Measurements from ENCODE around the gene FAM20A. TPM values are rescaled to one million over a fixed set of nuclear protein-coding genes. Genes with fewer than 3 reads are reported as not detected.

The FAM20A gene
- total RNA-seq, 1 experiment from 2014 or later: 0.34 TPM

DNA sequence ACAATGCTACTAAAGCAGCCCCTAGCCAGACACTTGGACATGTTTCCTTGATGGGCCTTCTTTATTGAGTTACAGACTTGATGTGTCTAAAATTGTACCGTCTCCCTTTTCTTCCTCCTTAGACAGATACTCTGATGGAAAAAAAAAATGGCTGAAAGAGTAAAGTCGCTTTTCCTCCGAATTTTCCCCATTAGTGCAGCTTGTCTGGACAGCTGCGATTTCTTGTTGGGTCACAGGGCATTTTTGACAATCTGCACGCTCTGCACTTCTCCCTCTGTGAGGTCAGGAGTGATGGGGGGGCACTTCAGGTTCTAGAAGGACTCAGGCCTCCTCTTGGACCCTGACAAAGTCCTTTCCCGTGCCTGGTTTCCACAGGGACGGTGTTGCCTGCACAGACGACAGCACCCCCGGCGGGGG, 89.9 kb downstream of the FAM20A start:
- BruUV-seq (replicated peaks): no TSS peak
- peak overlapping the region; percentile 77 for H3K4me3 ChIP-seq (ENCODE audit: low read depth, low read length)
- no peaks in the 10 kb centered on the region for H3K36me3 ChIP-seq (ENCODE audit: control insufficient read depth, insufficient read depth, low read length)
- Mint-ChIP-seq H3K27ac (ENCODE audit: unreplicated experiment) (peak overlapping the region; percentile 97), H3K4me3 (ENCODE audit: unreplicated experiment) (peak overlapping the region; percentile 93), H3K9me3 (ENCODE audit: unreplicated experiment) (no peaks in the 10 kb centered on the region), H3K4me1 (ENCODE audit: low read depth, unreplicated experiment) (peaks cover 10% of the 10 kb centered on the region), H3K27me3 (ENCODE audit: insufficient read depth, unreplicated experiment) (no peaks in the 10 kb centered on the region), H3K36me3 (ENCODE audit: insufficient read depth, unreplicated experiment) (peaks cover 16% of the 10 kb centered on the region)
- TF ChIP-seq, protein P1, sequence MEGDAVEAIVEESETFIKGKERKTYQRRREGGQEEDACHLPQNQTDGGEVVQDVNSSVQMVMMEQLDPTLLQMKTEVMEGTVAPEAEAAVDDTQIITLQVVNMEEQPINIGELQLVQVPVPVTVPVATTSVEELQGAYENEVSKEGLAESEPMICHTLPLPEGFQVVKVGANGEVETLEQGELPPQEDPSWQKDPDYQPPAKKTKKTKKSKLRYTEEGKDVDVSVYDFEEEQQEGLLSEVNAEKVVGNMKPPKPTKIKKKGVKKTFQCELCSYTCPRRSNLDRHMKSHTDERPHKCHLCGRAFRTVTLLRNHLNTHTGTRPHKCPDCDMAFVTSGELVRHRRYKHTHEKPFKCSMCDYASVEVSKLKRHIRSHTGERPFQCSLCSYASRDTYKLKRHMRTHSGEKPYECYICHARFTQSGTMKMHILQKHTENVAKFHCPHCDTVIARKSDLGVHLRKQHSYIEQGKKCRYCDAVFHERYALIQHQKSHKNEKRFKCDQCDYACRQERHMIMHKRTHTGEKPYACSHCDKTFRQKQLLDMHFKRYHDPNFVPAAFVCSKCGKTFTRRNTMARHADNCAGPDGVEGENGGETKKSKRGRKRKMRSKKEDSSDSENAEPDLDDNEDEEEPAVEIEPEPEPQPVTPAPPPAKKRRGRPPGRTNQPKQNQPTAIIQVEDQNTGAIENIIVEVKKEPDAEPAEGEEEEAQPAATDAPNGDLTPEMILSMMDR (IDR thresholded peaks at IDR 0.05; ENCODE audit: insufficient read depth in 1 of 2, low read depth in 1 of 2, low read length in 1 of 2, severe bottlenecking in 1 of 2, unreplicated experiment in 1 of 2): peak in 1 of 2 experiments; percentile 40
- no peaks in the 10 kb centered on the region for H3K9me3 ChIP-seq
- intact Hi-C loops (cut with micrococcal nuclease; ENCODE audit: unreplicated experiment): no loop called here
- H3K27me3 ChIP-seq (replicated peaks; ENCODE audit: control insufficient read depth, insufficient read depth, low read length): no peaks in the 10 kb centered on the region
- ChIA-PET POLR2A (interaction anchor here (0.6 kb wide), 1 partner anchor 26 kb away, joined by 4 read pairs; no protein-coding TSS in a partner anchor), CTCF (interaction anchor here (1.5 kb wide), 1 partner anchor 26 kb away, joined by 4 read pairs; no protein-coding TSS in a partner anchor)
- peaks cover 15% of the 10 kb centered on the region for H3K4me1 ChIP-seq
- no peak for DNase-seq

DNA sequence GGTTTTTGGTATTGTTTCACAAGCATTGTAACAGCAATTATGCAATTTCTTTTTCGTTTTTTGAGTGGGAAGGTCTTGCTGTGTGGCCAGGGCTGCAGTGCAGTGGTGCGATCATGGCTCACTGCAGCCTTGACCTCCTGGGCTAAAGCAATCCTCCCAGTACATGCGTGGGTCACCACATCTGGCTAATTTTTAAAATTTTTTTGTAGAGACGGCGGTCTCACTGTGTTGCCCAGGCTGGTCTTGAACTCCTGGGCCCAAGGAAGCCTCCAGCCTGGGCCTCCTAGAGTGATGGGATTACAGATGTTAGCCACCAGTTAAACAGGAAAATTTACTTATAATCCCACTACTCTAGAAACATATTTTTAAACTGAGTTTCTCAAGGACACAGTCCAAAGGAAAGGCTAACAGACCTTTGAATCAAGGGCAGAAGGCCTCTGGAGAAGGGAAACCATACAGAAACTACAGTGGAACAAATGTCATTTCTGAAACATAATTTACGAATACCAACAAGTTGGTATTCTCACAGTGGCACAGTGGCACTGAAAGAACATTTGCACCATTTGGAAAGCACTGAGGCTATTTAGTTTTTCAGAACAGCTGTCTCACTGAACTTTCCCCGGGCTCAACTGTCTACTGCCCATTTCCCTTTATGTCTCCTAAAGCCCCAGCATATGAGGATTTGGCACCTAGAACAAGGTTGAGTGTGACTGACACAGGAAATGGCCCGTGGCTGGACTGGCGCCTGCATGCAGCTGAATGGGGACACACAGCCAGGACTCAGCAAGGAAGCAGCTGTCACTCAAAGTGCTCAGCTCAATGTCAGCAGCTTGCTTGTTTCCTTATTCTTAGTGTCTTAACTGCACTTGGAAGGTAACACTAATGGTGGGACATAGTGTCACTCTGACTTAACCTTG, 91.8 kb downstream of the FAM20A start:
- H3K36me3 Mint-ChIP-seq (ENCODE audit: insufficient read depth, unreplicated experiment): peaks cover 7% of the 10 kb centered on the region
- H3K27me3 ChIP-seq (replicated peaks; ENCODE audit: control insufficient read depth, insufficient read depth, low read length): no peaks in the 10 kb centered on the region
- DNase-seq: no peak
- ChIA-PET CTCF (no interaction called here), POLR2A (no interaction called here)
- no peak overlapping the region for H3K4me3 Mint-ChIP-seq (ENCODE audit: unreplicated experiment)
- no peak overlapping the region for H3K4me3 ChIP-seq (ENCODE audit: low read depth, low read length)
- H3K36me3 ChIP-seq (ENCODE audit: control insufficient read depth, insufficient read depth, low read length): no peaks in the 10 kb centered on the region
- BruUV-seq (replicated peaks): no TSS peak
- TF ChIP-seq, protein P1 (IDR thresholded peaks at IDR 0.05; ENCODE audit: insufficient read depth in 1 of 2, low read depth in 1 of 2, low read length in 1 of 2, severe bottlenecking in 1 of 2, unreplicated experiment in 1 of 2): no peak
- H3K27ac Mint-ChIP-seq (ENCODE audit: unreplicated experiment): no peak overlapping the region
- intact Hi-C loops (cut with micrococcal nuclease; ENCODE audit: unreplicated experiment): no loop called here
- H3K4me1 Mint-ChIP-seq (ENCODE audit: low read depth, unreplicated experiment): peaks cover 10% of the 10 kb centered on the region
- H3K9me3 Mint-ChIP-seq (ENCODE audit: unreplicated experiment): peaks cover 4% of the 10 kb centered on the region
- no peaks in the 10 kb centered on the region for H3K9me3 ChIP-seq
- no peaks in the 10 kb centered on the region for H3K27me3 Mint-ChIP-seq (ENCODE audit: insufficient read depth, unreplicated experiment)
- peaks cover 15% of the 10 kb centered on the region for H3K4me1 ChIP-seq

DNA sequence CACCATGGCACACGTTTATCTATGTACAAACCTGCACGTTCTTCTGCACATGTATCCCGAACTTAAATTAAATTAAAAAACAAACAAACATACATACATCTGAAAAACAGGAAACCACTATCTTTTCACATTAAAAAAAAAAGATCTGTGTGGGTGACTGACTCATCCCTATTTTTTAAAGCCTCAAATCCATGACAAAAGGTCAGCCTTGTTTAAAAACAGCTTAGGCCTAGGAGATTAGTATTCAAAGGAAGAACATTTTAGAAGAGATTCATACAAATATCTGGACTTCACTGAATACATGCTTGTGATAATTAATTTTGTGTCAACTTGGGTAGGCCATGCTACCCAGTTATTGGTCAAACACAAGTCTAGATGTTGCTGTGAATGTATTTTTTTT, 93.6 kb downstream of the FAM20A start:
- Histone ChIP-seq H3K27me3 (replicated peaks; ENCODE audit: control insufficient read depth, insufficient read depth, low read length) (no peaks in the 10 kb centered on the region), H3K36me3 (ENCODE audit: control insufficient read depth, insufficient read depth, low read length) (no peaks in the 10 kb centered on the region), H3K4me1 (peaks cover 6% of the 10 kb centered on the region; the same call in 1 of the 2 replicates), H3K9me3 (no peaks in the 10 kb centered on the region; the same call in 1 of the 2 replicates), H3K4me3 (ENCODE audit: low read depth, low read length) (no peak overlapping the region)
- H3K9me3 Mint-ChIP-seq (ENCODE audit: unreplicated experiment): peaks cover 9% of the 10 kb centered on the region
- ChIA-PET POLR2A (no interaction called here), CTCF (interaction anchor here (0.7 kb wide), 1 partner anchor 26 kb away, joined by 3 read pairs; no protein-coding TSS in a partner anchor)
- DNase-seq: no peak
- no peaks in the 10 kb centered on the region for H3K27me3 Mint-ChIP-seq (ENCODE audit: insufficient read depth, unreplicated experiment)
- peaks cover 7% of the 10 kb centered on the region for H3K36me3 Mint-ChIP-seq (ENCODE audit: insufficient read depth, unreplicated experiment)
- no peak overlapping the region for H3K27ac Mint-ChIP-seq (ENCODE audit: unreplicated experiment)
- no TSS peak for BruUV-seq (replicated peaks)
- TF ChIP-seq, protein P1 (IDR thresholded peaks at IDR 0.05; ENCODE audit: insufficient read depth in 1 of 2, low read depth in 1 of 2, low read length in 1 of 2, severe bottlenecking in 1 of 2, unreplicated experiment in 1 of 2): no peak
- no peaks in the 10 kb centered on the region for H3K4me1 Mint-ChIP-seq (ENCODE audit: low read depth, unreplicated experiment)
- H3K4me3 Mint-ChIP-seq (ENCODE audit: unreplicated experiment): no peak overlapping the region
- intact Hi-C loops (cut with micrococcal nuclease; ENCODE audit: unreplicated experiment): no loop called here

All from Caco-2 (cell line).